ENCODE measurements around the gene SETD2. TPM values are rescaled to one million over a fixed set of nuclear protein-coding genes. Genes with fewer than 3 reads are reported as not detected.
"Not testable (repeated sequence)": the region's sequence is repeated elsewhere in the genome, so short reads cannot be mapped to it uniquely, and the experiment has no call there.

The SETD2 gene
- polyA plus RNA-seq, 1 experiment = 30.8 TPM

DNA sequence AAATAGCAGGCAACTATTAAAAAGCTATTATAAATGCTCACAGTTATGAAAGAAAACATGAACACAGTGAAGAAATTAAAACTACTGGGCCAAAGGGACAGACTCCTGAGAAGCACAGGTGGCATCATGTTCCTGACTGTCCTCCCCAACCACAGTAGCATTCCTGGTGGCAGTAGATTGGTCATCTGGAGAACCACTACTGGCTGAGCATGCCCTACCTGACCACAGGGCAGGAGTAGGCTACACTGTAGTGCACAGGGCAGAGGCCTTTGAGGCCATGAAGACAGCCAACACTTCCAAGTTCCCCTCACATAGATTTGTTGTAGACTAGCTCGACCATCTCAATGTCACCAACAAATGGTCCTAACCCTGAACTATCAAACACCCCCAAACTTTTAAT is 135.2 kb downstream of the SETD2 start:
- no peak for DNase-seq (ENCODE audit: low read depth, low spot score)
- Histone ChIP-seq H3K27ac (ENCODE audit: low read depth, low read length) (no peak overlapping the region), H3K27me3 (ENCODE audit: control insufficient read depth, insufficient read depth, low read length) (no peaks in the 10 kb centered on the region), H3K9me3 (ENCODE audit: control insufficient read depth, insufficient read depth, low read length) (no peaks in the 10 kb centered on the region), H3K4me3 (ENCODE audit: low read depth, low read length) (no peak overlapping the region)
- no peak for TF ChIP-seq CTCF (IDR thresholded peaks at IDR 0.05; ENCODE audit: low read depth, low read length)
- CTCF ChIA-PET = interaction anchor here (0.6 kb wide), 1 partner anchor 12 kb away, joined by 4 read pairs; no protein-coding TSS in a partner anchor
- POLR2A ChIA-PET = no interaction called here

DNA sequence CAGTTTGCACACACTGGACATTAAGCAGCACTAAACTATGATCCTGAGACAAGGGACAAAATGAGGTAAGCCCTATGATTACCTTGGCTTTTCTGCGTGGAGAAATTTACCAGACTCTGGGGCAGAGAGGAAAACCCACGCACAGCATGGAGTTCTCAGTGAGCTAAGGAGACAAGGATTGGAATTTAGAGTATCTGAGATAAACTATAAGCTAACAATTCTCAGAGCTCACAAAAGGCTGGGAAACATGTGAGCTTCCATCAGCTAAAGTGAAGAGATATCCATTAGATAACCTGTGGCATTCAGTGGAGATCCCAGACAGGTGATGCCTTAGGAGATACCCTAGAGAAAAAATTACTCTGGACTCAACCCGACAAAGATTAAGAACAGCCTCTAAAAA is 135.8 kb downstream of the SETD2 start:
- TF ChIP-seq CTCF (IDR thresholded peaks at IDR 0.05; ENCODE audit: low read depth, low read length) = no peak
- no peak overlapping the region for H3K27ac ChIP-seq (ENCODE audit: low read depth, low read length)
- H3K27me3 ChIP-seq (ENCODE audit: control insufficient read depth, insufficient read depth, low read length) = no peaks in the 10 kb centered on the region
- DNase-seq (ENCODE audit: low read depth, low spot score) = no peak
- no peak overlapping the region for H3K4me3 ChIP-seq (ENCODE audit: low read depth, low read length)
- POLR2A ChIA-PET = no interaction called here
- CTCF ChIA-PET = no interaction called here
- no peaks in the 10 kb centered on the region for H3K9me3 ChIP-seq (ENCODE audit: control insufficient read depth, insufficient read depth, low read length)

DNA sequence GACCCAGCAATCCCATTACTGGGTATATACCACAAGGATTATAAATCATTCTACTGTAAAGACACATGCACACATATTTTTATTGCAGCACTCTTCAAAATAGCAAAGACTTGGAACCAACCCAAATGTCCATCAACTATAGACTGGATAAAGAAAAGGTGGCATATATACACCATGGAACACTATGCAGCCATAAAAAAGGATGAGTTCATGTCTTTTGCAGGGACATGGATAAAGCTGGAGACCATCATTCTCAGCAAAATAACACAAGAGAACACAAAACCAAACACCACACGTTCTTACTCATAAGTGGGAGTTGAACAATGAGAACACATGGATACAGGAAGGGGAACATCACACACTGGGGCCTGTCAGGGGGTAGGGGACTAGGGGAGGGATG is 137.5 kb downstream of the SETD2 start:
- DNase-seq (ENCODE audit: low read depth, low spot score); H3K4me3 ChIP-seq (ENCODE audit: low read depth, low read length); H3K27ac ChIP-seq (ENCODE audit: low read depth, low read length); POLR2A ChIA-PET; H3K27me3 ChIP-seq (ENCODE audit: control insufficient read depth, insufficient read depth, low read length); H3K9me3 ChIP-seq (ENCODE audit: control insufficient read depth, insufficient read depth, low read length); CTCF ChIA-PET: not testable (repeated sequence)

DNA sequence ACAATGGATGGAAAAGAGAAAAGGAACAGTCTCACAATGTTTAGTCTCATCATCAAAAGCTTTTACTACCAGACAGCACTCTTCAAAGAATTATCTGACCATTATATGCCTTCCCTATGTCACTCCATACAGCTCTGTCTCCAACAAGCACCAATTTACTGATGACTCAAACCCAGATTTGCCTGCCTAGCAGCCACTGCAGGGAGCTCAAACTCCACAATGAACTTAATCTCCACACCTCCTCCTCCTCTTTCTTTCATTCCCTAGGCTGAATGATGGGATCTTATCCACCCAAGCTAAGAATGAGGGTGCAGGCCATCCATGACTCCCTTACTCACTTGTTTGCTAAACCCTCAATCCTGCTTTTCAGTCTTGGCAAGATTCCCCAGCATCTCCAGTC is 139.0 kb downstream of the SETD2 start:
- no peaks in the 10 kb centered on the region for H3K9me3 ChIP-seq (ENCODE audit: control insufficient read depth, insufficient read depth, low read length)
- no peak overlapping the region for H3K27ac ChIP-seq (ENCODE audit: low read depth, low read length)
- no peak for DNase-seq (ENCODE audit: low read depth, low spot score)
- TF ChIP-seq CTCF (IDR thresholded peaks at IDR 0.05; ENCODE audit: low read depth, low read length) = no peak; the same call in 1 of the 2 replicates
- no peak overlapping the region for H3K4me3 ChIP-seq (ENCODE audit: low read depth, low read length)
- CTCF ChIA-PET = no interaction called here
- H3K27me3 ChIP-seq (ENCODE audit: control insufficient read depth, insufficient read depth, low read length) = no peaks in the 10 kb centered on the region
- POLR2A ChIA-PET = interaction anchor here (0.8 kb wide), 1 partner anchor 170 kb away, joined by 3 read pairs; no protein-coding TSS in a partner anchor

GRCh38 chr3:47022641-47023071 is 141.3 kb downstream of the SETD2 start:
- ChIA-PET POLR2A (interaction anchor here (1.2 to 1.5 kb wide), 3 partner anchors 12 to 142 kb away, joined by 3 to 6 read pairs (median 5); partner anchors contain the start of gene CCDC12), CTCF (no interaction called here)
- H3K9me3 ChIP-seq (ENCODE audit: control insufficient read depth, insufficient read depth, low read length) = no peaks in the 10 kb centered on the region
- no peak overlapping the region for H3K4me3 ChIP-seq (ENCODE audit: low read depth, low read length)
- H3K27me3 ChIP-seq (ENCODE audit: control insufficient read depth, insufficient read depth, low read length) = no peaks in the 10 kb centered on the region
- TF ChIP-seq CTCF (IDR thresholded peaks at IDR 0.05; ENCODE audit: low read depth, low read length) = no peak
- DNase-seq (ENCODE audit: low read depth, low spot score) = no peak
- H3K27ac ChIP-seq (ENCODE audit: low read depth, low read length) = no peak overlapping the region

DNA sequence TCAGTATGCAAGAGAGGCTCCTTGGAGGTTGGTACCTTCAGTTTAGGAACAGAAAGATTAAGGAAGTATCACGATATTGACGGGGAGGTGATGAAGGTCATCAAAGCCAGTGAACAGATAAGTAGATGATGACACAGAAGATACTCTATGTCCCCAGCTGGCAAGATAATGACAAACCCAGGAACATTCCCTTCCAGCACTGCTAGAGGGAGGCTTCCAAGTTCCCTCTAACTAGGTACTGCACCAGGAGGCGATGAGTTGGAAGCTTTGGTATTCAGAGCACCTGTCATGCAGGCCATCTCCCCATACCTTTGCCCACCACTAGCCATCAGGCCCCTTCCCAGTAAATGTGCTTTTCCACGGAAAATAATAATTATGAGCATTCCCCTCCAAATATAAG is 143.6 kb downstream of the SETD2 start:
- CTCF ChIA-PET = interaction anchor here (0.7 to 1.7 kb wide), 3 partner anchors 21 to 303 kb away, joined by 3 to 5 read pairs (median 4); no protein-coding TSS in a partner anchor
- no peak for TF ChIP-seq CTCF (IDR thresholded peaks at IDR 0.05; ENCODE audit: low read depth, low read length)
- H3K4me3 ChIP-seq (ENCODE audit: low read depth, low read length) = no peak overlapping the region
- no peaks in the 10 kb centered on the region for H3K27me3 ChIP-seq (ENCODE audit: control insufficient read depth, insufficient read depth, low read length)
- DNase-seq (ENCODE audit: low read depth, low spot score) = no peak
- H3K27ac ChIP-seq (ENCODE audit: low read depth, low read length) = no peak overlapping the region
- POLR2A ChIA-PET = no interaction called here
- no peaks in the 10 kb centered on the region for H3K9me3 ChIP-seq (ENCODE audit: control insufficient read depth, insufficient read depth, low read length)
